K562 (cell line): ENCODE measurements around the gene METTL3. TPM values are rescaled to one million over a fixed set of nuclear protein-coding genes. Genes with fewer than 3 reads are reported as not detected.

ENCODE experiments used
- ASH1L ChIP-seq: fragments of 450-650 bp; IDR thresholded peaks from 2 replicates; pipeline ENCODE4 v1.6.1; 2018; ENCODE audit warnings: borderline replicate concordance, mild to moderate bottlenecking, low read depth; ENCODE audit not compliant: partially characterized antibody
- CBFB ChIP-seq: sonication (generic); formaldehyde crosslinking; IDR thresholded peaks from 2 replicates; pipeline ENCODE4 v1.4.0; 2020; ENCODE audit warnings: mild to moderate bottlenecking, missing genetic modification reagents
- EZH2 ChIP-seq: IDR thresholded peaks from 2 replicates; pipeline ENCODE4 v1.6.1; 2012; ENCODE audit warnings: low read depth, mild to moderate bottlenecking, inconsistent platforms, low read length, borderline replicate concordance
- IRF9 ChIP-seq: fragments of 450-650 bp; IDR thresholded peaks from 2 replicates; pipeline ENCODE4 v1.6.1; 2016; ENCODE audit warnings: missing biosample characterization, missing genetic modification characterization
- MCM2 ChIP-seq: fragments of 450-650 bp; IDR thresholded peaks from 2 replicates; pipeline ENCODE4 v1.6.1; 2017; ENCODE audit warnings: low read depth, mild to moderate bottlenecking
- MTF1 ChIP-seq: fragments of 250-450 bp; sonication (Bioruptor Pico); IDR thresholded peaks from 2 replicates; pipeline ENCODE4 v1.9.0; 2021; ENCODE audit warnings: moderate library complexity, mild to moderate bottlenecking, inconsistent platforms, borderline replicate concordance
- NFRKB ChIP-seq: fragments of 450-650 bp; IDR thresholded peaks from 2 replicates; pipeline ENCODE4 v1.6.1; 2016; ENCODE audit warnings: low read depth
- NONO ChIP-seq, 2 experiments: fragments of 200-400 bp in 1 of 2; fragments of 450-650 bp in 1 of 2; formaldehyde crosslinking in 1 of 2; IDR thresholded peaks; 2 replicates each; pipeline ENCODE4 v1.6.1; 2017; ENCODE audit warnings: low read depth in 2 of 2, mild to moderate bottlenecking in 2 of 2, moderate library complexity in 2 of 2, low read length in 1 of 2
- PATZ1 ChIP-seq: fragments of 250-450 bp; sonication (Bioruptor Pico); IDR thresholded peaks from 2 replicates; pipeline ENCODE4 v1.5.0; 2020; ENCODE audit warnings: mild to moderate bottlenecking, borderline replicate concordance
- PML ChIP-seq: IDR thresholded peaks from 2 replicates; pipeline ENCODE4 v1.6.1; 2012; ENCODE audit warnings: low read length, inconsistent platforms
- RUNX1 ChIP-seq: sonication (generic); IDR thresholded peaks from 2 replicates; pipeline ENCODE4 v1.6.1; 2016; ENCODE audit warnings: antibody characterized with exemption, low read depth
- SRF ChIP-seq, 2 experiments: fragments of 250-450, 450-650 bp in 1 of 2; sonication (Bioruptor Pico) in 1 of 2; sonication (generic) in 1 of 2; formaldehyde crosslinking; IDR thresholded peaks; 2 replicates each; pipeline versions ENCODE4 v1.5.0 to v1.5.1; 2020 to 2022; ENCODE audit warnings: mild to moderate bottlenecking in 1 of 2, missing genetic modification reagents in 1 of 2
- TCF7L2 ChIP-seq: fragments of 150-350 bp; IDR thresholded peaks from 2 replicates; pipeline ENCODE4 v1.6.1; 2016; ENCODE audit warnings: low read depth, mild to moderate bottlenecking, low read length, moderate library complexity
- USF2 ChIP-seq: sonication (generic); formaldehyde crosslinking; IDR thresholded peaks from 2 replicates; pipeline ENCODE4 v1.5.0; 2020; ENCODE audit warnings: missing genetic modification reagents
- polyA plus RNA-seq, 8 experiments: library from polyadenylated mRNA; depleted of rRNA in 4 of 8; stranded (reverse) in 5 of 8; unstranded in 3 of 8; fragments of >200 nt; fragmentation: Nextera tagmentation in 2 of 8; fragmentation: Illumina TruSeq in 1 of 8; extraction: Ambion mirVana in 2 of 8; extraction: Trizol in 1 of 8; gene quantifications; 2 replicates each; pipeline versions ENCODE4 v1.2.1 to v1.2.3, GENCODE V29; 2011 to 2014; ENCODE audit warnings: inconsistent platforms in 1 of 8, missing spikeins in 1 of 8
- total RNA-seq, 7 experiments: library from RNA; depleted of rRNA in 6 of 7; stranded (reverse); fragments of >200 nt in 6 of 7; fragmentation: Illumina TruSeq in 2 of 7; extraction: Trizol in 2 of 7; gene quantifications; 2 replicates each; pipeline versions ENCODE4 v1.2.1 to v1.2.3, GENCODE V29; 2011 to 2021; ENCODE audit warnings: low replicate concordance in 1 of 7
- TF ChIP-seq, protein P1 (sequence below), 2 experiments: fragments of 450-650 bp; formaldehyde crosslinking in 1 of 2; IDR thresholded peaks; 2 replicates each; pipeline versions ENCODE4 v1.4.0 to v1.6.1; 2014 to 2020; ENCODE audit warnings: mild to moderate bottlenecking in 2 of 2, borderline replicate concordance in 1 of 2, low read depth in 1 of 2

METTL3 gene
- total and polyA plus RNA-seq, 9 of the 15 experiments (the other 6 are each of a cell fraction or from before 2014, with no cell fraction given), result 42.1 to 151 (median 65.7) TPM

DNA sequence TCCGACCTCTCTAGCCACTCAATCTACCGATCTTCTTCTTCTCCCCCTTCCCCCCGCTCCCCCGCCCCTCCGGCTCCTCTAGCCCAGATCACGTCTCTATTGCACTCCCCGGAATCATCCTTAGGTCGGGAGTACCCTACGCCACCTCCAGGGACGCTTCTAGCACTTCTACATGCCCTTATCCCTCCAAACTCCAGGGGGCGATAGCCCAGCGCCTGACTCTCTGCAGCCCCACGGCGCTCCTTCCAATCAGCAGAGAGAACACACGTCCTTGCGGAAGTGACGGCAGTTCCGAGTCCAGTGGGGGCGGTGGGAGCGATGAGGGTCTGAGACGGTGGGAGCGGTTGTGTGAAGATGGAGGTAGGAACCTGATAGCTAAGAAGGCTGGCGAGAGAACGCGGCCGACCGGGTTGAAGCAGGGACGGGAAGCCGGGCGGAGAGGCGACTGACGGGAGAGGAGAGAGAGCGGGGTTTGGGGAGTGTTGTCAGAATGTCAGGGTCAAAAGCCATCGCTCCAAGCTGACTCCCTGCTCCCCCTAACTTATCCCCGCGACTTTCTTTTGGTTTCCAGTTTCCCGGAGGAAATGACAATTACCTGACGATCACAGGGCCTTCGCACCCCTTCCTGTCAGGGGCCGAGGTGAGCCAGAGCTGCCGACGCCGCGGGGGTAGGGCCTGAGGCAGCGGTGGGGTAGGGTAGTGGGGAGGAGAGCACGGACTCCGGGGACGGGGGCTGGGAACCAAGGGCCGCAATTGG lies 34.0 kb downstream of the METTL3 start, which contains the start of the genes RAB2B and TOX4 (continued):
- TF ChIP-seq, protein P1, sequence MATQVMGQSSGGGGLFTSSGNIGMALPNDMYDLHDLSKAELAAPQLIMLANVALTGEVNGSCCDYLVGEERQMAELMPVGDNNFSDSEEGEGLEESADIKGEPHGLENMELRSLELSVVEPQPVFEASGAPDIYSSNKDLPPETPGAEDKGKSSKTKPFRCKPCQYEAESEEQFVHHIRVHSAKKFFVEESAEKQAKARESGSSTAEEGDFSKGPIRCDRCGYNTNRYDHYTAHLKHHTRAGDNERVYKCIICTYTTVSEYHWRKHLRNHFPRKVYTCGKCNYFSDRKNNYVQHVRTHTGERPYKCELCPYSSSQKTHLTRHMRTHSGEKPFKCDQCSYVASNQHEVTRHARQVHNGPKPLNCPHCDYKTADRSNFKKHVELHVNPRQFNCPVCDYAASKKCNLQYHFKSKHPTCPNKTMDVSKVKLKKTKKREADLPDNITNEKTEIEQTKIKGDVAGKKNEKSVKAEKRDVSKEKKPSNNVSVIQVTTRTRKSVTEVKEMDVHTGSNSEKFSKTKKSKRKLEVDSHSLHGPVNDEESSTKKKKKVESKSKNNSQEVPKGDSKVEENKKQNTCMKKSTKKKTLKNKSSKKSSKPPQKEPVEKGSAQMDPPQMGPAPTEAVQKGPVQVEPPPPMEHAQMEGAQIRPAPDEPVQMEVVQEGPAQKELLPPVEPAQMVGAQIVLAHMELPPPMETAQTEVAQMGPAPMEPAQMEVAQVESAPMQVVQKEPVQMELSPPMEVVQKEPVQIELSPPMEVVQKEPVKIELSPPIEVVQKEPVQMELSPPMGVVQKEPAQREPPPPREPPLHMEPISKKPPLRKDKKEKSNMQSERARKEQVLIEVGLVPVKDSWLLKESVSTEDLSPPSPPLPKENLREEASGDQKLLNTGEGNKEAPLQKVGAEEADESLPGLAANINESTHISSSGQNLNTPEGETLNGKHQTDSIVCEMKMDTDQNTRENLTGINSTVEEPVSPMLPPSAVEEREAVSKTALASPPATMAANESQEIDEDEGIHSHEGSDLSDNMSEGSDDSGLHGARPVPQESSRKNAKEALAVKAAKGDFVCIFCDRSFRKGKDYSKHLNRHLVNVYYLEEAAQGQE (IDR thresholded peaks at IDR 0.05; ENCODE audit: borderline replicate concordance), result no peak
- TF ChIP-seq, protein P1 (CRISPR knock-in tag; IDR thresholded peaks at IDR 0.05; ENCODE audit: low read depth), result no peak
- no peak for TF ChIP-seq TCF7L2
- no peak for TF ChIP-seq SRF (CRISPR knock-in tag; IDR thresholded peaks at IDR 0.05)
- TF ChIP-seq PATZ1 (CRISPR knock-in tag), result no peak
- no peak for TF ChIP-seq MTF1 (CRISPR knock-in tag)
- TF ChIP-seq ASH1L, result no peak
- TF ChIP-seq EZH2, result no peak
- peak; percentile 31; the same call in 1 of the 2 replicates for TF ChIP-seq NFRKB
- TF ChIP-seq PML, result peak; percentile 63; the same call in 1 of the 2 replicates
- no peak for TF ChIP-seq CBFB (CRISPR knock-in tag)
- no peak for TF ChIP-seq MCM2
- TF ChIP-seq NONO (IDR thresholded peaks at IDR 0.05; ENCODE audit: low read depth in 2 of 2, low read length in 1 of 2), result no peak
- no peak for TF ChIP-seq RUNX1
- TF ChIP-seq USF2 (CRISPR knock-in tag), result no peak
- no peak for TF ChIP-seq IRF9 (tag)
